H1 (cell line): ENCODE results near the gene PAK5. TPM values are rescaled to one million over a fixed set of nuclear protein-coding genes. Genes with fewer than 3 reads are reported as not detected.

Source experiments
- CTCF ChIA-PET: fragments of 300-600 bp; sonication (Branson Sonifier 250); formaldehyde crosslinking; loops from one replicate; lab custom pipeline; 2021; ENCODE audit not compliant: partially characterized antibody; lab: Charles Lee
- POLR2A ChIA-PET: fragments of 300-600 bp; sonication (Branson Sonifier 250); formaldehyde crosslinking; loops from one replicate; lab custom pipeline; 2021; ENCODE audit warnings: inconsistent platforms; ENCODE audit not compliant: partially characterized antibody; lab: Charles Lee
- DNase-seq, 2 experiments: peaks; one replicate each; pipeline versions ENCODE4 v3.0.0 to v3.0.0-alpha.2; 2010 to 2022; ENCODE audit warnings: low spot score in 2 of 2, low read depth in 1 of 2, mixed read lengths in 1 of 2
- FAIRE-seq: peaks from 2 replicates; lab custom pipeline; 2011; peaks lifted over from hg19 to GRCh38; lab: Jason Lieb, UNC
- H2AFZ ChIP-seq: 2 replicates; pipeline ENCODE4 v1.8.1; 2012; ENCODE audit warnings: low read length, inconsistent platforms
- H2AK5ac ChIP-seq: 2 replicates; pipeline ENCODE4 v1.6.1; 2013; ENCODE audit warnings: low read depth, low read length
- H2BK120ac ChIP-seq: replicated peaks from 2 replicates; pipeline ENCODE3; 2013; ENCODE audit warnings: low read depth, low read length, inconsistent platforms
- H2BK12ac ChIP-seq: 2 replicates; pipeline ENCODE4 v1.6.1; 2013; ENCODE audit warnings: low read depth, low read length
- H2BK15ac ChIP-seq: 2 replicates; pipeline ENCODE4 v1.6.1; 2013; ENCODE audit warnings: low read length
- H2BK20ac ChIP-seq: 2 replicates; pipeline ENCODE4 v1.6.1; 2013; ENCODE audit warnings: low read length
- H2BK5ac ChIP-seq: 2 replicates; pipeline ENCODE4 v1.6.1; 2013; ENCODE audit warnings: low read depth, low read length
- H3K14ac ChIP-seq: 2 replicates; pipeline ENCODE4 v1.6.1; 2013; ENCODE audit warnings: inconsistent platforms; ENCODE audit not compliant: insufficient read length
- H3K18ac ChIP-seq: 2 replicates; pipeline ENCODE4 v1.6.1; 2013; ENCODE audit warnings: low read length; ENCODE audit errors: extremely low read depth
- H3K23ac ChIP-seq: 2 replicates; pipeline ENCODE4 v1.6.1; 2013; ENCODE audit warnings: inconsistent platforms; ENCODE audit not compliant: insufficient read length
- H3K23me2 ChIP-seq: 2 replicates; pipeline ENCODE4 v1.6.1; 2013; ENCODE audit warnings: low read depth, low read length
- H3K27ac ChIP-seq: 2 replicates; pipeline ENCODE4 v1.6.1; 2011; ENCODE audit warnings: low read depth, low read length, inconsistent platforms
- H3K27me3 ChIP-seq, 4 experiments: replicated peaks in 1 of 4; 1 replicate in 1 of 4; 2 replicates in 3 of 4; pipeline versions ENCODE4 v1.6.1 to v1.8.1; 2011 to 2013; ENCODE audit warnings: low read length in 3 of 4, mild to moderate bottlenecking in 3 of 4, inconsistent platforms in 2 of 4, mixed read lengths in 2 of 4, moderate library complexity in 1 of 4; ENCODE audit not compliant: control insufficient read depth in 3 of 4, insufficient read depth in 3 of 4; ENCODE audit errors: extremely low read depth in 1 of 4
- H3K36me3 ChIP-seq, 4 experiments: 2 replicates each; pipeline versions ENCODE4 v1.6.1 to v1.8.1; 2011 to 2013; ENCODE audit warnings: mild to moderate bottlenecking in 4 of 4, low read length in 3 of 4, moderate library complexity in 2 of 4, control low read depth in 1 of 4, inconsistent platforms in 1 of 4; ENCODE audit not compliant: insufficient read depth in 4 of 4, control insufficient read depth in 2 of 4
- H3K4ac ChIP-seq: replicated peaks from 2 replicates; pipeline ENCODE3; 2013; ENCODE audit warnings: low read length, low read depth, mixed read lengths, inconsistent platforms; ENCODE audit not compliant: insufficient read length
- H3K4me1 ChIP-seq, 4 experiments: replicated peaks in 1 of 4; 1 replicate in 1 of 4; 2 replicates in 3 of 4; pipeline versions ENCODE4 v1.6.1 to v1.8.1; 2011 to 2013; ENCODE audit warnings: low read length in 3 of 4, inconsistent platforms in 2 of 4, mixed read lengths in 1 of 4; ENCODE audit not compliant: insufficient read depth in 4 of 4, control insufficient read depth in 3 of 4
- H3K4me2 ChIP-seq, 2 experiments: 2 replicates each; pipeline versions ENCODE4 v1.6.1 to v1.8.1; 2011 to 2013; ENCODE audit warnings: low read depth in 2 of 2, low read length in 2 of 2, control low read depth in 1 of 2, inconsistent platforms in 1 of 2, mild to moderate bottlenecking in 1 of 2; ENCODE audit not compliant: insufficient read depth in 1 of 2
- H3K4me3 ChIP-seq, 4 experiments: fragments of 200-600, 300-600 bp in 1 of 4; sonication (generic), shearing (Covaris generic), sonication (Bioruptor Twin) in 1 of 4; 2 replicates each; pipeline versions ENCODE4 v1.5.1 to v1.8.1; 2011 to 2016; ENCODE audit warnings: low read length in 4 of 4, low read depth in 3 of 4, control low read depth in 2 of 4, inconsistent platforms in 2 of 4, mild to moderate bottlenecking in 2 of 4, mixed read lengths in 1 of 4, moderate library complexity in 1 of 4; ENCODE audit not compliant: insufficient read depth in 2 of 4; ENCODE audit errors: extremely low read depth in 1 of 4
- H3K56ac ChIP-seq: replicated peaks from 2 replicates; pipeline ENCODE3; 2013; ENCODE audit warnings: low read depth, mild to moderate bottlenecking, mixed read lengths, low read length, inconsistent platforms; ENCODE audit not compliant: insufficient read length
- H3K79me1 ChIP-seq: 2 replicates; pipeline ENCODE4 v1.6.1; 2013; ENCODE audit warnings: low read depth, low read length, control low read depth
- H3K79me2 ChIP-seq, 2 experiments: 2 replicates each; pipeline versions ENCODE4 v1.6.1 to v1.8.1; 2012 to 2013; ENCODE audit warnings: low read length in 2 of 2, mild to moderate bottlenecking in 2 of 2, inconsistent platforms in 1 of 2; ENCODE audit not compliant: insufficient read depth in 2 of 2, control insufficient read depth in 1 of 2
- H3K9ac ChIP-seq, 4 experiments: replicated peaks in 1 of 4; 1 replicate in 1 of 4; 2 replicates in 3 of 4; pipeline versions ENCODE4 v1.6.1 to v1.8.1; 2011 to 2013; ENCODE audit warnings: low read depth in 3 of 4, low read length in 3 of 4, control low read depth in 2 of 4, mild to moderate bottlenecking in 2 of 4, moderate library complexity in 2 of 4, inconsistent platforms in 1 of 4; ENCODE audit errors: extremely low read depth in 1 of 4
- H3K9me3 ChIP-seq, 2 experiments: 2 replicates each; pipeline versions ENCODE4 v1.6.1 to v1.8.1; 2012 to 2013; ENCODE audit warnings: mild to moderate bottlenecking in 2 of 2, moderate library complexity in 2 of 2, control low read depth in 1 of 2, inconsistent platforms in 1 of 2, low read depth in 1 of 2, low read length in 1 of 2, mixed read lengths in 1 of 2; ENCODE audit not compliant: insufficient read depth in 2 of 2
- H4K20me1 ChIP-seq, 2 experiments: replicated peaks in 1 of 2; 2 replicates each; pipeline versions ENCODE3 to v1.8.1; 2011 to 2013; ENCODE audit warnings: inconsistent platforms in 2 of 2, low read length in 2 of 2, mild to moderate bottlenecking in 1 of 2; ENCODE audit not compliant: insufficient read depth in 2 of 2, control insufficient read depth in 1 of 2
- H4K5ac ChIP-seq: 2 replicates; pipeline ENCODE4 v1.6.1; 2013; ENCODE audit warnings: low read length, low read depth, mixed read lengths, inconsistent platforms; ENCODE audit not compliant: insufficient read length
- H4K8ac ChIP-seq: 2 replicates; pipeline ENCODE4 v1.8.0; 2013; ENCODE audit warnings: mild to moderate bottlenecking, moderate library complexity, low read length, inconsistent platforms; ENCODE audit not compliant: insufficient read depth; ENCODE audit errors: extremely low read depth
- H4K91ac ChIP-seq: replicated peaks from 2 replicates; pipeline ENCODE3; 2013; ENCODE audit warnings: low read length, mixed read lengths, inconsistent platforms; ENCODE audit not compliant: insufficient read length
- EZH2 ChIP-seq: fragments of 200-600 bp; sonication (generic); IDR thresholded peaks from 2 replicates; pipeline ENCODE4 v1.7.1; 2012; ENCODE audit warnings: low read depth, mild to moderate bottlenecking, moderate library complexity, low read length, inconsistent platforms; ENCODE audit not compliant: severe bottlenecking
- FOSL1 ChIP-seq: IDR thresholded peaks from 2 replicates; pipeline ENCODE4 v1.6.1; 2011; ENCODE audit warnings: mild to moderate bottlenecking, low read depth, low read length, moderate library complexity; ENCODE audit not compliant: insufficient read depth
- GABPA ChIP-seq: IDR thresholded peaks from 2 replicates; pipeline ENCODE4 v1.6.1; 2011; ENCODE audit warnings: mild to moderate bottlenecking, low read length, moderate library complexity, borderline replicate concordance; ENCODE audit not compliant: insufficient read depth
- HDAC2 ChIP-seq, 2 experiments: fragments of 300-600 bp in 1 of 2; sonication (generic) in 1 of 2; IDR thresholded peaks; 2 replicates each; pipeline ENCODE4 v1.6.1; 2011 to 2012; ENCODE audit warnings: low read depth in 2 of 2, low read length in 2 of 2, mild to moderate bottlenecking in 2 of 2, moderate library complexity in 2 of 2, borderline replicate concordance in 1 of 2, inconsistent platforms in 1 of 2
- PHF8 ChIP-seq: fragments of 200-600 bp; sonication (generic); conservative IDR thresholded peaks from 2 replicates; pipeline ENCODE4 v1.7.1; 2012; ENCODE audit warnings: low read depth, mild to moderate bottlenecking, inconsistent platforms, low read length, moderate library complexity
- RBBP5 ChIP-seq: IDR thresholded peaks from 2 replicates; pipeline ENCODE4 v1.7.1; 2012; ENCODE audit warnings: low read depth, mild to moderate bottlenecking, inconsistent platforms, low read length, moderate library complexity, borderline replicate concordance
- RFX5 ChIP-seq: IDR thresholded peaks from 2 replicates; pipeline ENCODE4 v1.6.1; 2011; ENCODE audit warnings: low read depth, low read length, improper control_type of control experiment, borderline replicate concordance
- RNF2 ChIP-seq: fragments of 200-900, 300-1000 bp; sonication (generic); IDR thresholded peaks from 2 replicates; pipeline ENCODE4 v1.7.1; 2016; ENCODE audit warnings: borderline replicate concordance, low read depth, mild to moderate bottlenecking, antibody characterized with exemption, low read length; ENCODE audit not compliant: poor library complexity, severe bottlenecking; ENCODE audit errors: missing control alignments
- SP2 ChIP-seq: IDR thresholded peaks from 2 replicates; pipeline ENCODE4 v1.6.1; 2012; ENCODE audit warnings: mild to moderate bottlenecking, low read length, inconsistent platforms
- SUZ12 ChIP-seq: fragments of 200-600 bp; sonication (generic); IDR thresholded peaks from 2 replicates; pipeline ENCODE4 v1.6.1; 2012; ENCODE audit warnings: mild to moderate bottlenecking, inconsistent platforms, low read length, moderate library complexity, mixed read lengths
- WGBS, 2 experiments: shearing (Covaris generic) in 1 of 2; methylation state at CpG; one replicate each; pipeline versions ENCODE4 v1.1.6 to v1.1.7; 2013 to 2015; ENCODE audit warnings: low lambda C conversion rate in 2 of 2, mixed read lengths in 2 of 2, inconsistent platforms in 1 of 2, low coverage in 1 of 2, missing lambda C conversion rate in 1 of 2; ENCODE audit not compliant: insufficient replicate concordance in 2 of 2, insufficient coverage in 1 of 2, insufficient read length in 1 of 2; ENCODE audit errors: extremely low coverage in 1 of 2, missing lambda C conversion rate in 1 of 2; 5-methylcytosine and 5-hydroxymethylcytosine counted together
- polyA plus RNA-seq, 7 experiments: library from polyadenylated mRNA; depleted of rRNA in 3 of 7; stranded (reverse) in 5 of 7; unstranded in 2 of 7; fragments of >200 nt in 5 of 7; fragments of 200-250 nt in 2 of 7; gene quantifications; 1 replicate in 5 of 7; 2 replicates in 1 of 7; 4 replicates in 1 of 7; pipeline versions ENCODE4 v1.2.1 to v1.2.3, GENCODE V29; 2011 to 2013; ENCODE audit warnings: missing spikeins in 2 of 7, mixed read lengths in 2 of 7
- total RNA-seq: library from RNA; stranded (reverse); fragmentation: NEBNext Ultra II Directional; extraction: Animal tissue kit (Norgen Biotek cat#: 25700); gene quantifications from 2 replicates; pipeline ENCODE4 v1.2.1, GENCODE V29; 2021

The PAK5 gene
- total and polyA plus RNA-seq, 2 of the 8 experiments (the other 6 are each of a cell fraction or from before 2014, with no cell fraction given): 0.54 to 0.80 TPM

GRCh38 chr20:9611921-9612320 is 227.0 kb downstream of the PAK5 start:
- Histone ChIP-seq H3K9me3 (no peaks in the 10 kb centered on the region), H3K56ac (no peak overlapping the region), H4K91ac (no peak overlapping the region), H3K23me2 (no peaks in the 10 kb centered on the region), H3K9ac (no peak overlapping the region), H2BK12ac (no peak overlapping the region), H3K4me2 (no peak overlapping the region), H3K4me3 (no peak overlapping the region), H3K18ac (no peak overlapping the region), H3K27ac (no peak overlapping the region), H2BK20ac (no peak overlapping the region), H4K8ac (no peak overlapping the region), H2BK5ac (no peak overlapping the region), H3K23ac (no peak overlapping the region), H4K5ac (no peak overlapping the region), H3K27me3 (no peaks in the 10 kb centered on the region; a peak in 2 of 7 replicates), H2AK5ac (no peak overlapping the region), H3K4me1 (peaks cover 0 to 2% (median 0%) of the 10 kb centered on the region in 4 experiments; a peak in 1 of 7 replicates), H3K4ac (no peak overlapping the region), H2BK15ac (no peak overlapping the region), H3K36me3 (no peaks in the 10 kb centered on the region), H3K79me1 (no peaks in the 10 kb centered on the region), H4K20me1 (no peaks in the 10 kb centered on the region), H2BK120ac (no peak overlapping the region), H3K79me2 (no peaks in the 10 kb centered on the region), H3K14ac (no peak overlapping the region), H2AFZ (no peak overlapping the region)
- 87% methylated on average over 9 of the region's 9 CpGs; no CpG with 5 or more reads in 1 of the 2 experiments for WGBS, 2 experiments
- no peak for TF ChIP-seq HDAC2 (IDR thresholded peaks at IDR 0.05; ENCODE audit: borderline replicate concordance in 1 of 2, low read depth in 2 of 2, low read length in 2 of 2)
- no peak for TF ChIP-seq RNF2
- TF ChIP-seq FOSL1: no peak
- TF ChIP-seq RBBP5: no peak
- TF ChIP-seq EZH2: no peak
- TF ChIP-seq SUZ12: no peak
- TF ChIP-seq SP2: no peak
- TF ChIP-seq PHF8: no peak
- TF ChIP-seq GABPA: no peak
- TF ChIP-seq RFX5: no peak
- ChIA-PET POLR2A (no interaction called here), CTCF (interaction anchor here (0.8 to 7.4 kb wide), 11 partner anchors 10 to 304 kb away, joined by 3 to 132 read pairs (median 10); no protein-coding TSS in a partner anchor)
- FAIRE-seq (no peak), DNase-seq (no peak)
